ENCODE data around the gene ELOVL6.

The ELOVL6 gene

GRCh38 chr4:110171971-110172370, 26.4 kb downstream of the ELOVL6 start:
- H3K27me3 Mint-ChIP-seq (ENCODE audit: low read depth): no peaks in the 10 kb centered on the region
- no peaks in the 10 kb centered on the region for H3K9me3 Mint-ChIP-seq
- peaks cover 25% of the 10 kb centered on the region for H3K36me3 Mint-ChIP-seq (ENCODE audit: low read depth)
- no peak for TF ChIP-seq CTCF (IDR thresholded peaks at IDR 0.05; ENCODE audit: unreplicated experiment in 3 of 3)
- H3K4me3 Mint-ChIP-seq: no peak overlapping the region
- H3K4me1 Mint-ChIP-seq: peaks cover 21% of the 10 kb centered on the region
- H3K27ac Mint-ChIP-seq: peak overlapping the region in 1 of 3 experiments; percentile 20

GRCh38 chr4:110170861-110171260, 27.6 kb downstream of the ELOVL6 start:
- no peaks in the 10 kb centered on the region for H3K27me3 Mint-ChIP-seq (ENCODE audit: low read depth)
- peaks cover 23% of the 10 kb centered on the region for H3K36me3 Mint-ChIP-seq (ENCODE audit: low read depth)
- H3K27ac Mint-ChIP-seq: peak overlapping the region; percentile 71 to 89 (median 85)
- H3K4me1 Mint-ChIP-seq: peaks cover 29% of the 10 kb centered on the region
- H3K4me3 Mint-ChIP-seq: no peak overlapping the region
- no peak for TF ChIP-seq CTCF (IDR thresholded peaks at IDR 0.05; ENCODE audit: unreplicated experiment in 3 of 3)
- no peaks in the 10 kb centered on the region for H3K9me3 Mint-ChIP-seq

GRCh38 chr4:110165382-110166286, 32.8 kb downstream of the ELOVL6 start:
- peaks cover 41% of the 10 kb centered on the region for H3K4me1 Mint-ChIP-seq
- H3K9me3 Mint-ChIP-seq: no peaks in the 10 kb centered on the region
- no peaks in the 10 kb centered on the region for H3K27me3 Mint-ChIP-seq (ENCODE audit: low read depth)
- peak overlapping the region; percentile 20 to 84 (median 27) for H3K27ac Mint-ChIP-seq
- no peak overlapping the region for H3K4me3 Mint-ChIP-seq
- TF ChIP-seq CTCF (IDR thresholded peaks at IDR 0.05; ENCODE audit: unreplicated experiment in 3 of 3): no peak
- peaks cover 29% of the 10 kb centered on the region for H3K36me3 Mint-ChIP-seq (ENCODE audit: low read depth)

GRCh38 chr4:110164856-110165255, 33.6 kb downstream of the ELOVL6 start:
- no peak overlapping the region for H3K4me3 Mint-ChIP-seq
- TF ChIP-seq CTCF (IDR thresholded peaks at IDR 0.05; ENCODE audit: unreplicated experiment in 3 of 3): no peak
- H3K4me1 Mint-ChIP-seq: peaks cover 34% of the 10 kb centered on the region
- H3K27ac Mint-ChIP-seq: peak overlapping the region in 2 of 3 experiments; percentile 20 to 50
- peaks cover 22% of the 10 kb centered on the region for H3K36me3 Mint-ChIP-seq (ENCODE audit: low read depth)
- H3K9me3 Mint-ChIP-seq: no peaks in the 10 kb centered on the region
- H3K27me3 Mint-ChIP-seq (ENCODE audit: low read depth): no peaks in the 10 kb centered on the region

- no peak for TF ChIP-seq CTCF (IDR thresholded peaks at IDR 0.05; ENCODE audit: unreplicated experiment in 3 of 3)
- H3K9me3 Mint-ChIP-seq: no peaks in the 10 kb centered on the region
- no peak overlapping the region for H3K4me3 Mint-ChIP-seq
- H3K4me1 Mint-ChIP-seq: peaks cover 34% of the 10 kb centered on the region
- H3K27ac Mint-ChIP-seq: peak overlapping the region; percentile 43 to 85 (median 60)
- peaks cover 22% of the 10 kb centered on the region for H3K36me3 Mint-ChIP-seq (ENCODE audit: low read depth)
- H3K27me3 Mint-ChIP-seq (ENCODE audit: low read depth): no peaks in the 10 kb centered on the region
Measured at GRCh38 chr4:110164251-110164650, 34.2 kb downstream of the ELOVL6 start.
